DMS114 treated with DMSO at 0.1 percent for 48 hours (cell line): ENCODE measurements around the gene BCAS3.
"Not testable (repeated sequence)": the region's sequence is repeated elsewhere in the genome, so short reads cannot be mapped to it uniquely, and the experiment has no call there.

ENCODE experiments used
- DNase-seq: peaks from one replicate; lab custom pipeline; 2025; ENCODE audit not compliant: unreplicated experiment; lab: John Stamatoyannopoulos, UW

Gene BCAS3

GRCh38 chr17:61146833-61147232 lies 469.2 kb downstream of the BCAS3 start:
- DNase-seq: not testable (repeated sequence)

- DNase-seq: no peak
Measured at GRCh38 chr17:61149106-61149825, 471.6 kb downstream of the BCAS3 start.

GRCh38 chr17:61149862-61150362 lies 472.3 kb downstream of the BCAS3 start:
- no peak for DNase-seq

- no peak for DNase-seq
Measured at GRCh38 chr17:61150686-61151299, 473.1 kb downstream of the BCAS3 start.

- no peak for DNase-seq
Measured at GRCh38 chr17:61152898-61153297, 475.2 kb downstream of the BCAS3 start.

- no peak for DNase-seq
Measured at GRCh38 chr17:61155590-61156237, 478.1 kb downstream of the BCAS3 start.

- no peak for DNase-seq
Measured at GRCh38 chr17:61157246-61157886, 479.7 kb downstream of the BCAS3 start.

GRCh38 chr17:61158376-61158775 lies 480.7 kb downstream of the BCAS3 start:
- DNase-seq: no peak

GRCh38 chr17:61159221-61159814 lies 481.7 kb downstream of the BCAS3 start:
- no peak for DNase-seq

GRCh38 chr17:61160204-61160603 lies 482.6 kb downstream of the BCAS3 start:
- no peak for DNase-seq

- DNase-seq: no peak
Measured at GRCh38 chr17:61160789-61161445, 483.3 kb downstream of the BCAS3 start.

- no peak for DNase-seq
Measured at GRCh38 chr17:61161615-61162134, 484.0 kb downstream of the BCAS3 start.

GRCh38 chr17:61164517-61164916 lies 486.9 kb downstream of the BCAS3 start:
- no peak for DNase-seq

GRCh38 chr17:61167075-61167474 lies 489.4 kb downstream of the BCAS3 start:
- no peak for DNase-seq

GRCh38 chr17:61168506-61168905 lies 490.9 kb downstream of the BCAS3 start:
- no peak for DNase-seq

GRCh38 chr17:61174310-61174709 lies 496.7 kb downstream of the BCAS3 start:
- no peak for DNase-seq

- DNase-seq: no peak
Measured at GRCh38 chr17:61175298-61176142, 497.9 kb downstream of the BCAS3 start.

- no peak for DNase-seq
Measured at GRCh38 chr17:61177351-61177750, 499.7 kb downstream of the BCAS3 start.

- no peak for DNase-seq
Measured at GRCh38 chr17:61178284-61178683, 500.6 kb downstream of the BCAS3 start.
